Activated CD4-positive, alpha-beta T cell treated with anti-CD3 and anti-CD28 coated beads, Interleukin-2, amount 10 ng/mL, durations not matched to agents 7 days and 5 days (primary cell): ENCODE results near the gene TMEM14C. TPM values are rescaled to one million over a fixed set of nuclear protein-coding genes. Genes with fewer than 3 reads are reported as not detected.
"Not testable (repeated sequence)": the region's sequence is repeated elsewhere in the genome, so short reads cannot be mapped to it uniquely, and the experiment has no call there.

Experiments
- CTCF ChIA-PET: fragments of 350-600 bp; sonication (Branson Sonifier 250); formaldehyde crosslinking; loops from one replicate; lab custom pipeline; 2021; ENCODE audit warnings: antibody characterized with exemption; lab: Charles Lee
- POLR2A ChIA-PET: fragments of 350-600 bp; sonication (Branson Sonifier 250); formaldehyde crosslinking; loops from one replicate; lab custom pipeline; 2021; ENCODE audit warnings: antibody characterized with exemption; lab: Charles Lee
- DNase-seq: peaks from one replicate; pipeline ENCODE4 v3.0.0-alpha.2; 2020
- H3K27ac Mint-ChIP-seq: one replicate; pipeline ENCODE4 v1.8.0; 2021; ENCODE audit warnings: mild to moderate bottlenecking, moderate library complexity, mixed read lengths
- H3K27me3 Mint-ChIP-seq: one replicate; pipeline ENCODE4 v1.8.0; 2021; ENCODE audit warnings: mixed read lengths
- H3K36me3 Mint-ChIP-seq: one replicate; pipeline ENCODE4 v1.8.0; 2021; ENCODE audit warnings: low read depth, mixed read lengths
- H3K4me1 Mint-ChIP-seq: one replicate; pipeline ENCODE4 v1.8.0; 2021; ENCODE audit warnings: mixed read lengths
- H3K4me3 Mint-ChIP-seq: one replicate; pipeline ENCODE4 v1.8.0; 2021; ENCODE audit warnings: mild to moderate bottlenecking, moderate library complexity, mixed read lengths
- H3K9me3 Mint-ChIP-seq: one replicate; pipeline ENCODE4 v1.8.0; 2021; ENCODE audit warnings: mixed read lengths
- total RNA-seq, 2 experiments: library from RNA; stranded (reverse); gene quantifications; one replicate each; pipeline ENCODE4 v1.2.3, GENCODE V29; 2021

TMEM14C gene
- total RNA-seq, 2 experiments from 2014 or later = 65.6 to 66.6 TPM

DNA sequence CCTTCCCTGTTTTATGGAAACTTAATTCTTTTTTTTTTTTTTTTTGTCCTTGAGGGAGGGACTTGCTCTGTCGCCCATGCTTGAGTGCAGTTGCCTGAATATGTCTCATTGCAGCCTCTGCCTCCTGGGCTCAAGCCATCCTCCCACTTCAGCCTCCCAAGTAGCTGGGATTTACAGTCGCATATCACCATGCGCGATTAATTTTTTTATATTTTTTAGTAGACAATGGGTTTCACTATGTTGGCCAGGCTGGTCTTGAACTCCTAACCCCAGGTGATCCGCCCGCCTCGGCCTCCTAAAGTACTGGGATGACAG, 654 bp downstream of the TMEM14C start:
- peaks cover 69% of the 10 kb centered on the region for H3K4me1 Mint-ChIP-seq
- no peaks in the 10 kb centered on the region for H3K27me3 Mint-ChIP-seq
- peaks cover 10% of the 10 kb centered on the region for H3K9me3 Mint-ChIP-seq
- ChIA-PET CTCF (interaction anchor here (1.0 to 3.2 kb wide), 3 partner anchors 10 to 29 kb away, joined by 3 to 13 read pairs (median 6); partner anchors contain the start of genes C6orf52 and PAK1IP1), POLR2A (no interaction called here)
- peaks cover 42% of the 10 kb centered on the region for H3K36me3 Mint-ChIP-seq
- H3K4me3 Mint-ChIP-seq = peak overlapping the region; percentile 95
- DNase-seq = no peak
- H3K27ac Mint-ChIP-seq = peak overlapping the region; percentile 97

DNA sequence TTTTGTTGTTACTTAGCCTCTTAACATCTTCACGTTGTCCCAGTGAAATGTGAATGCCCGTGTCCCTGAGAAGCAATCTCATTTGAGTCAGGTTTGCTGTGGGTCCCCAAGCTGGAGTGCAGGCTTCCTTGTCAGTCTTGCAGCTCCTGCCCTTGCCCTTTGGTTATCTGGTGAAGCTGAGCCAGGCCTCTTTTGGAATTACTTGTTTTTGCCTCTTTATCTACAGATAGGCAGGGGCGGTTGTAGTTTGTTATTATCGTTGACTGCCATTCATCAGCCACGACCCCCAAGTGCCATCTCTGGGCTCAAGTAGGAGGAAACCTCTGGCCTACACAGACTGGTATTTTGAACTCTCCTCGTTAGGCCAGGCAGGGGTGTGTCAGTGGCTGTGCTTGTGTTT, 2.2 kb downstream of the TMEM14C start:
- CTCF ChIA-PET = interaction anchor here (3.2 kb wide), 1 partner anchor 8 kb away, joined by 13 read pairs; no protein-coding TSS in a partner anchor
- Mint-ChIP-seq H3K4me1 (peaks cover 56% of the 10 kb centered on the region), H3K4me3 (no peak overlapping the region), H3K36me3 (peaks cover 35% of the 10 kb centered on the region), H3K27ac (no peak overlapping the region), H3K27me3 (no peaks in the 10 kb centered on the region), H3K9me3 (no peaks in the 10 kb centered on the region)
- no peak for DNase-seq
- POLR2A ChIA-PET = no interaction called here

DNA sequence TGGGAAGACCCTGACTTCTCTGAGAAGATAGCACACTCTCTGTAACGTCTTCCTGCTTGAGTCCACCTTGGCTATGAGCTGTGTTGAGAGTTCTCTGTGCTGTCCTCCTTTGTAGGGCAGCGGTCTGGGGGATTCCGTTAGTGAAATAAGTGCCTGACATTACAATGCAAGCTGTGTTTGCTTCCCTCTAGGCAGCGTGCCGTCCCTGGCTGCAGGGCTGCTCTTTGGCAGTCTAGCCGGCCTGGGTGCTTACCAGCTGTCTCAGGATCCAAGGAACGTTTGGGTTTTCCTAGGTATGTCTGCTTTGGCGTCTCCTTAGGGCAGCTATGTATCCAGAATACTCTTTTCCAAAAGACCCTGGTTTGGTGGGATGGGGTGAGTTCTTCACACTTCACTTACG, 2.8 kb downstream of the TMEM14C start:
- CTCF ChIA-PET = interaction anchor here (0.9 to 1.4 kb wide), 2 partner anchors 13 to 18 kb away, joined by 3 read pairs; no protein-coding TSS in a partner anchor
- no peaks in the 10 kb centered on the region for H3K27me3 Mint-ChIP-seq
- POLR2A ChIA-PET = no interaction called here
- H3K4me3 Mint-ChIP-seq = no peak overlapping the region
- no peak for DNase-seq
- no peak overlapping the region for H3K27ac Mint-ChIP-seq
- peaks cover 41% of the 10 kb centered on the region for H3K36me3 Mint-ChIP-seq
- H3K4me1 Mint-ChIP-seq = peaks cover 55% of the 10 kb centered on the region
- H3K9me3 Mint-ChIP-seq = no peaks in the 10 kb centered on the region

DNA sequence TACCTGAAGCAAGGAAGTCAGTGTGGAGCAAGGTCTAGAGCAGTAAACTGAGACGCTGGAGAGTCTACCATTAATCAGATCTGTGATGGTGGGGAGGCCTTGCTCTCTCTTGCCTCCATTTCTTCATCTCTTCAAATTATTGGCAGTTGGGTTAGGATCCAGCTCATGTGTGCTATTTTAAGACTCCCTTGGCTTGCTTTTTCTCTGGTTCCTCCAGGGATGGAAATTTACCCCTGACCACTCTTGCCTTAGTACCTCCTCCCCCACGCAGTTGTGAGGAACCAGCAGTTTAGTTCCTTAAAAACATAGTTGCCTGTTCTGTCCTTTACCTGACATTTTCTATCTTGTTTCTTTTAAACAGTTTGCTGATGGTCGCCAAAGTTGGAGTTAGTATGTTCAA, 7.4 kb downstream of the TMEM14C start:
- Mint-ChIP-seq H3K27me3 (no peaks in the 10 kb centered on the region), H3K4me1 (peaks cover 14% of the 10 kb centered on the region), H3K36me3 (peaks cover 43% of the 10 kb centered on the region), H3K9me3 (no peaks in the 10 kb centered on the region), H3K27ac (no peak overlapping the region), H3K4me3 (no peak overlapping the region)
- CTCF ChIA-PET = no interaction called here
- POLR2A ChIA-PET = no interaction called here
- no peak for DNase-seq

DNA sequence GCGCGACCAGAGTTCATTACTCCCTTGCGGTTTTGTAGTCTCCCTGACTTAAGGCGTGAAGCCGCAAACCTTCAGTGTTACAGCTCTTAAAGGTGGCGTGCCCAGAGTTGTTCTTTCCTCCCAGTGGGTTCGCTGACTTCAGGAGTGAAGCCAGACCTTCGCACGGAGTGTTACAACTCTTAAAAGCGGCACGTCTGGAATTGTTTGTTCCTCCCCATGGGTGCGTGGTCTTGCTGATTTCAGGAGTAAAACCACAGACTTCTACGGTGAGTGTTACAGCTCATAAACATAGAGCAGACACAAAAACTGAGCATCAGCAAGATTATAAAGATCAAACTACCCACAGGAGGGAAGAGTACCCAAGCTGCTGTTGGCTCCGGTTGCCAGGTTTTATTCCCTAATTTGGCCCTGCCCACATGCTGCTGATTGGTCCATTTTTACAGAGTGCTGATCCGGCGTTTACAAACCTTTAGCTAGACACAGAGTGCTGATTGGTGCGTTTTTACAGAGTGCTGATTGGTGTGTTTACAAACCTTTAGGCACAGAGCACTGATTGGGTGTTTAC, 10.4 kb downstream of the TMEM14C start:
- POLR2A ChIA-PET = no interaction called here

DNA sequence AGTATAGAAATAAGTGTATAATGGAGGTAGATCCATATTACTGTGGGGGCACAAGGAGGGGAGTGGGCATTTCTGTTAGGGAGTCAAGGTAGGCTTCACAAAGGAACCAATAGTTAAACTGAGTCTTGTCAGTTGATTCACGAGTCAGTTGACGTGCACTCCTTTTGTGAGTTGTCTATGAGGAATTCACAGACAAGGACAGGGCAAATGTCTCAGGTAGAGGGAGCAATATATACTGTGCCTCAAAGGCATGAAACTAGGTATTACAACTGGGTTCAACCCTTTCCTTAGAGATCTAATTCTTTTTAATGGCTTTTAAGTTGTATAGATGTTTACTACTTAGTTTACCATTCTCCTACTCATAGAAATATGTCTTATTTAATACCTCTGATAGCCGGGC, 11.0 kb downstream of the TMEM14C start:
- no peak overlapping the region for H3K4me3 Mint-ChIP-seq
- H3K36me3 Mint-ChIP-seq = peaks cover 22% of the 10 kb centered on the region
- H3K9me3 Mint-ChIP-seq = no peaks in the 10 kb centered on the region
- no peak for DNase-seq
- no peak overlapping the region for H3K27ac Mint-ChIP-seq
- POLR2A ChIA-PET = no interaction called here
- no peaks in the 10 kb centered on the region for H3K4me1 Mint-ChIP-seq
- no peaks in the 10 kb centered on the region for H3K27me3 Mint-ChIP-seq
- CTCF ChIA-PET = interaction anchor here (2.5 kb wide), 1 partner anchor 10 kb away, joined by 13 read pairs; the partner anchor contains the start of gene TMEM14C

More for the DNA sequence above, 10.4 kb downstream of the TMEM14C start:
- Mint-ChIP-seq H3K36me3 (peaks cover 27% of the 10 kb centered on the region), H3K27ac (no peak overlapping the region), H3K4me3 (no peak overlapping the region), H3K27me3 (no peaks in the 10 kb centered on the region), H3K4me1 (peaks cover 2% of the 10 kb centered on the region), H3K9me3 (no peaks in the 10 kb centered on the region)
- CTCF ChIA-PET = interaction anchor here (0.9 to 2.5 kb wide), 2 partner anchors 9 to 16 kb away, joined by 3 to 13 read pairs; partner anchors contain the start of gene TMEM14C
- DNase-seq = no peak

DNA sequence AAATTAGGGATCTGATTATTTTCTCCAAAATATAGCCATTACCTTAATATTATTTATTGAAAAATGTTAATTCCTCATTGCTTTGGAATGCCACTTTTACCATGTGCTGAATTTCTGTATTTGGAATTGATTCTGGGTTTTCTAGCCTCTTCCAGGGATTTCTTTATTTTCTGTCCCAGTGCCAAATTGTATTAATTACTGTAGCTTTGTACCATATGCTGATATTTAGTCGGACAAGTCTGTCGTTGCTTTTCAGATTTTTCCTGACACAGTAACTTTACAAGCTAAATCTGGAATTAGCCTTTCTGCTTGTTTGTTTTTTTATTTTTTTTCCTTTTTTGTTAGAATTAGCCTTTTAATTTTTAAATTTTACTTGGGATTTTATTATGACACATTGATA, 13.9 kb downstream of the TMEM14C start:
- Mint-ChIP-seq H3K4me1 (no peaks in the 10 kb centered on the region), H3K27me3 (no peaks in the 10 kb centered on the region), H3K36me3 (peaks cover 17% of the 10 kb centered on the region), H3K27ac (no peak overlapping the region), H3K9me3 (no peaks in the 10 kb centered on the region), H3K4me3 (no peak overlapping the region)
- ChIA-PET CTCF (interaction anchor here (1.6 kb wide), 1 partner anchor 15 kb away, joined by 4 read pairs; no protein-coding TSS in a partner anchor), POLR2A (no interaction called here)
- DNase-seq = no peak

DNA sequence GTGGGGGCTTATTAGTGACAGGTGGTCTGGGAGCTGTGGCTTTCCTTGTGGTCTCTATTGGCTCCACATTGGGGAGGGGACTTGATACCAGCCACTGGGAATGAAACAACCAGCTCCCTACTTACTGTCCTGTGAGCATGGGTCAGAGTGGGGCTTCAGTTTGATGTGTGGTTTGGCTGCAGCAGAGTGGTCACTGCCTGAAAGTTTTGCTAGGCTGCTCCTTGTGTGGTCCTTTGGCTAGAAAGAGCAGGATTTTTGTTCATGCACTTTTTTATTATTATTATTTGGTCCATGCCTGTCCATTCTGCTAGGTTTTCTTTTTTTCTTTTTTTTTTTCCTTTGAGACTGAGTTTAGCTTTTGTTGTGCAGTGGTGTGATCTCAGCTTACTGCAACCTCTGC, 17.2 kb downstream of the TMEM14C start:
- CTCF ChIA-PET = interaction anchor here (0.5 to 0.9 kb wide), 3 partner anchors 9 to 65 kb away, joined by 3 to 5 read pairs (median 3); no protein-coding TSS in a partner anchor
- DNase-seq = no peak
- Mint-ChIP-seq H3K4me3 (no peak overlapping the region), H3K9me3 (no peaks in the 10 kb centered on the region), H3K36me3 (peaks cover 14% of the 10 kb centered on the region), H3K4me1 (peaks cover 2% of the 10 kb centered on the region), H3K27me3 (no peaks in the 10 kb centered on the region), H3K27ac (no peak overlapping the region)
- POLR2A ChIA-PET = no interaction called here

DNA sequence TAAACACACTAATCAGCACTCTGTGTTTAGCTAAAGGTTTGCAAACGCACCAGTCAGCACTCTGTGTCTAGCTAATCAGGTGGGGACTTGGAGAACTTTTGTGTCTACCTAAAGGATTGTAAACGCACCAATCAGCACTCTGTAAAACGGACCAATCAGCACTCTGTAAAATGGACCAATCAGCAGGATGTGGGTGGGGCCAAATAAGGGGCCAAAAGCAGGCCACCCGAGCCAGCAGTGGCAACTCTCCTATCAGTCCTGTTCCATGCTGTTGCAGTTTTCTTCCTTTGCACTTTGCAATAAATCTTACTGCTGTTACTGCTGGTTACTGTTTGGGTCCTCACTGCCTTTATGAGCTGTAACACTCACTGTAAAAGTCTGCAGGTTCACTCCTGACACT, 18.8 kb downstream of the TMEM14C start:
- H3K27me3 Mint-ChIP-seq, H3K4me3 Mint-ChIP-seq, POLR2A ChIA-PET, H3K9me3 Mint-ChIP-seq, DNase-seq, H3K27ac Mint-ChIP-seq: not testable (repeated sequence)
- CTCF ChIA-PET = interaction anchor here (1.0 to 1.3 kb wide), 2 partner anchors 13 to 19 kb away, joined by 3 to 4 read pairs; partner anchors contain the start of gene TMEM14C
- H3K36me3 Mint-ChIP-seq = peaks cover 14% of the 10 kb centered on the region
- peaks cover 16% of the 10 kb centered on the region for H3K4me1 Mint-ChIP-seq

DNA sequence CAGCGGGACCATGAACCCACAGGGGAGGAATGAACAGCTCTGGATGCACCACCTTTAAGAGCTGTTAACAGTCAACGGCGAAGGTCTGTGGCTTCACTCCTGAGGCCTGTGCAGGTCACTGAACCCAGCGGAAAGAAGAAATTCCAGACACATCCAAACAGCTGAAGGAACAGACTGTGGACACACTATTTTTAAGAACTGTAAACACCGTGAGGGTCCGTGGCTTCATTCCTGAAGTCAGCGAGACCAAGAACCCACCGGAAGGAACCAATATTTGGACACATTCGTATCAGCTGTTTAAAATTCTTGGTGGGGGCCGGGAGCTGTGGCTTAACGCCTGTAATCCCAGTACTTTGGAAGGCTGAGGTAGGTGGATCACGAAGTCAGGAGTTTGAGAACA, 19.4 kb downstream of the TMEM14C start:
- ChIA-PET POLR2A (interaction anchor here (0.5 kb wide), 1 partner anchor 21 kb away, joined by 4 read pairs; no protein-coding TSS in a partner anchor), CTCF (interaction anchor here (1.0 to 1.3 kb wide), 2 partner anchors 13 to 19 kb away, joined by 3 to 4 read pairs; partner anchors contain the start of gene TMEM14C)
- peaks cover 16% of the 10 kb centered on the region for H3K36me3 Mint-ChIP-seq
- H3K27ac Mint-ChIP-seq = no peak overlapping the region
- H3K9me3 Mint-ChIP-seq = no peaks in the 10 kb centered on the region
- DNase-seq = no peak
- no peaks in the 10 kb centered on the region for H3K27me3 Mint-ChIP-seq
- H3K4me3 Mint-ChIP-seq = no peak overlapping the region
- peaks cover 21% of the 10 kb centered on the region for H3K4me1 Mint-ChIP-seq

DNA sequence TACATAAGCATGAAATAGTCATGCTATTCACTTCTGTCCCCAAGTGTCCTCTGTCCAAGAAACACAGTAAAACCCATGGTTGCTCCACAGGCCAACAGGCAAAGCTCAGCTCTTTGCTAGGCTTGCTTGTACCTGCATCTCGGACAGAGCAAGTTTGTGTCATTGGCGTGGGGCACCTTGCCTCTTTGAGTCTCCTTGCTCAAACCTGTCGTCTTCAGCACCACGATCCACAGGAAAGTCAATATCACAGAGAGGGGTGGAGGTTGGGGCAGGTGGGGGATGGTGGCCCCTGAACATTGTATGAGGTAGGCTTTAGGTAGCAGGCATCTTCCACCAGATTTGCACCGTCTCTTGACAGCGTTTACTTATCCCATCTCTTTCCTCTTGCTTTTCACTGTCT, 20.6 kb downstream of the TMEM14C start:
- POLR2A ChIA-PET = no interaction called here
- peaks cover 14% of the 10 kb centered on the region for H3K36me3 Mint-ChIP-seq
- no peak for DNase-seq
- no peak overlapping the region for H3K27ac Mint-ChIP-seq
- H3K9me3 Mint-ChIP-seq = no peaks in the 10 kb centered on the region
- H3K27me3 Mint-ChIP-seq = no peaks in the 10 kb centered on the region
- no peak overlapping the region for H3K4me3 Mint-ChIP-seq
- H3K4me1 Mint-ChIP-seq = peaks cover 23% of the 10 kb centered on the region
- CTCF ChIA-PET = interaction anchor here (1.2 kb wide), 1 partner anchor 17 kb away, joined by 3 read pairs; no protein-coding TSS in a partner anchor

DNA sequence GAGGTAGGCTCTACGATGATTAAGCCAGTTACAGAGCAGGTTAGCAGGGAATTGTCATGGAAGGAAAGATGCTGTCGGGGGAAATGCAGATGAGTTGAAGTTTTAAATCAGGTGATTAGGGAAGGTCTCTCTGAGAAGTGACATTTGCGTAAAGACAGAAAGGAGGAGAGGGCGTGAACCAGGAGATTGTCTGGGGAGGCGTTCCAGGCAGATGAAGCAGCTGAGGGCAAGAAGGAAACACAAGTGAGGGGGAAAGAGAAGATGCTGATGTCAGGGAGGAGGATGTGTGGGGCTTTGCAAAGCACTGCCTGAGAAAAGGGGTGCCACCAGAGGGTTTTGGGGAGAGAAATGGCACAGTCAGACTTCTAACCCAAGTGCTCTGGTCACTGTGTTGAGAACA, 22.2 kb downstream of the TMEM14C start:
- ChIA-PET POLR2A (no interaction called here), CTCF (interaction anchor here (1.5 kb wide), 1 partner anchor 15 kb away, joined by 4 read pairs; no protein-coding TSS in a partner anchor)
- peaks cover 39% of the 10 kb centered on the region for H3K4me1 Mint-ChIP-seq
- DNase-seq = no peak
- no peak overlapping the region for H3K27ac Mint-ChIP-seq
- no peaks in the 10 kb centered on the region for H3K9me3 Mint-ChIP-seq
- H3K27me3 Mint-ChIP-seq = no peaks in the 10 kb centered on the region
- H3K4me3 Mint-ChIP-seq = no peak overlapping the region
- peaks cover 15% of the 10 kb centered on the region for H3K36me3 Mint-ChIP-seq

DNA sequence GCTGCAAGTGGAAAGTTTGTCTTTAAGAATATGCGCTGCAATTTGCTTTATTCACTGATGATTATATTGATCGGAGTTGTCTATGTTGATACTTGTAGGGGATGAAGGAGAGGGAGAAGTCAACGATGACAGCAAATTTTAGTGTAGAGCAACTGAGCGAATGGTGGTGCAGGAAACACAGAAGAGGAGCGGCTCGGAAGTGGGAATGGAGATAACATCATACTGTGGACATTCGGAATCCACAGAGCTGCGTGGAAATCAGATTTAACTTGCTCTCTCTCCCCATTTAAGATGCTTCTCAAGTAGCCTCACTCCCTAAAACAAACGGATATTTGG, 24.0 kb downstream of the TMEM14C start:
- H3K4me1 Mint-ChIP-seq = peaks cover 50% of the 10 kb centered on the region
- H3K9me3 Mint-ChIP-seq = no peaks in the 10 kb centered on the region
- DNase-seq = no peak
- H3K27me3 Mint-ChIP-seq = no peaks in the 10 kb centered on the region
- POLR2A ChIA-PET = no interaction called here
- CTCF ChIA-PET = interaction anchor here (1.0 to 3.3 kb wide), 3 partner anchors 26 to 55 kb away, joined by 3 to 10 read pairs (median 3); no protein-coding TSS in a partner anchor
- H3K36me3 Mint-ChIP-seq = peaks cover 24% of the 10 kb centered on the region
- H3K4me3 Mint-ChIP-seq = peak overlapping the region; percentile 93
- peak overlapping the region; percentile 95 for H3K27ac Mint-ChIP-seq
